Forelimb muscle (tissue), 1 donor: ENCODE results near the gene RAPGEF2. TPM values are rescaled to one million over a fixed set of nuclear protein-coding genes. Genes with fewer than 3 reads are reported as not detected.

Source experiments
- DNase-seq: peaks from one replicate; pipeline ENCODE4 v3.0.0-alpha.2; 2013; ENCODE audit warnings: low read depth
- polyA plus RNA-seq: library from polyadenylated mRNA; unstranded; fragments of 120-200 nt; gene quantifications from one replicate; pipeline ENCODE4 v1.2.1, GENCODE V29; 2013; ENCODE audit not compliant: insufficient read length

Gene RAPGEF2
- polyA plus RNA-seq, 1 donor: 24.1 TPM

GRCh38 chr4:159197260-159197884 lies 94.5 kb downstream of the RAPGEF2 start:
- DNase-seq: no peak

GRCh38 chr4:159197885-159198269 lies 95.0 kb downstream of the RAPGEF2 start:
- no peak for DNase-seq

- no peak for DNase-seq
Measured at GRCh38 chr4:159199826-159200225, 96.9 kb downstream of the RAPGEF2 start.

GRCh38 chr4:159201168-159201567 lies 98.3 kb downstream of the RAPGEF2 start:
- no peak for DNase-seq

- DNase-seq: no peak
Measured at GRCh38 chr4:159204566-159204965, 101.7 kb downstream of the RAPGEF2 start.

- no peak for DNase-seq
Measured at GRCh38 chr4:159205466-159205865, 102.6 kb downstream of the RAPGEF2 start.

- no peak for DNase-seq
Measured at GRCh38 chr4:159206427-159206871, 103.6 kb downstream of the RAPGEF2 start.

GRCh38 chr4:159209249-159209648 lies 106.4 kb downstream of the RAPGEF2 start:
- no peak for DNase-seq

- DNase-seq: no peak
Measured at GRCh38 chr4:159210975-159211374, 108.1 kb downstream of the RAPGEF2 start.

- no peak for DNase-seq
Measured at GRCh38 chr4:159212675-159213293, 109.9 kb downstream of the RAPGEF2 start.

GRCh38 chr4:159216834-159217233 lies 114.0 kb downstream of the RAPGEF2 start:
- no peak for DNase-seq

- no peak for DNase-seq
Measured at GRCh38 chr4:159219862-159220261, 117.0 kb downstream of the RAPGEF2 start.

- DNase-seq: no peak
Measured at GRCh38 chr4:159220353-159220752, 117.5 kb downstream of the RAPGEF2 start.

GRCh38 chr4:159221280-159221679 lies 118.4 kb downstream of the RAPGEF2 start:
- no peak for DNase-seq

- no peak for DNase-seq
Measured at GRCh38 chr4:159222043-159222552, 119.2 kb downstream of the RAPGEF2 start.

- DNase-seq: no peak
Measured at GRCh38 chr4:159224408-159224807, 121.5 kb downstream of the RAPGEF2 start.

- DNase-seq: no peak
Measured at GRCh38 chr4:159227378-159227777, 124.5 kb downstream of the RAPGEF2 start.

- no peak for DNase-seq
Measured at GRCh38 chr4:159227984-159228383, 125.1 kb downstream of the RAPGEF2 start.

GRCh38 chr4:159229164-159229563 lies 126.3 kb downstream of the RAPGEF2 start:
- DNase-seq: no peak

GRCh38 chr4:159232465-159233106 lies 129.7 kb downstream of the RAPGEF2 start:
- no peak for DNase-seq

GRCh38 chr4:159235779-159236368 lies 133.0 kb downstream of the RAPGEF2 start:
- DNase-seq: no peak

- no peak for DNase-seq
Measured at GRCh38 chr4:159237975-159238374, 135.1 kb downstream of the RAPGEF2 start.

- DNase-seq: no peak
Measured at GRCh38 chr4:159238631-159239030, 135.8 kb downstream of the RAPGEF2 start.
